IMR-90 (cell line): Measurements from ENCODE around the gene HACD2. TPM values are rescaled to one million over a fixed set of nuclear protein-coding genes. Genes with fewer than 3 reads are reported as not detected.

Source experiments
- ATAC-seq: fragments of 200-7000 bp; cut with Tn5 transposase; 2 replicates; pipeline ENCODE4 v1.9.1; 2020; ENCODE audit warnings: low read depth, mild to moderate bottlenecking, moderate library complexity
- BruUV-seq: library from RNA; stranded (reverse); fragments of 400-500 nt; replicated peaks from 2 replicates; lab custom pipeline; 2021; lab: Mats Ljungman, UMichigan
- CTCF ChIA-PET: fragments of 300-600 bp; formaldehyde crosslinking; extraction: SDS; loops from one replicate; lab custom pipeline; 2021; ENCODE audit warnings: antibody characterized with exemption; lab: Yijun Ruan, JAX
- POLR2A ChIA-PET: fragments of 300-600 bp; sonication (Branson Sonifier 250); formaldehyde crosslinking; loops from one replicate; lab custom pipeline; 2022; ENCODE audit warnings: antibody characterized with exemption; ENCODE audit not compliant: unreplicated experiment; lab: Charles Lee
- DNase-seq: peaks from one replicate; pipeline ENCODE4 v3.0.0; 2013
- H2AFZ ChIP-seq: replicated peaks from 2 replicates; pipeline ENCODE3; 2013; ENCODE audit warnings: low read length, mild to moderate bottlenecking; ENCODE audit not compliant: poor library complexity
- H2AK5ac ChIP-seq: 2 replicates; pipeline ENCODE4 v1.6.1; 2013; ENCODE audit warnings: low read depth, low read length, inconsistent platforms
- H2AK9ac ChIP-seq: replicated peaks from 2 replicates; pipeline ENCODE3; 2013; ENCODE audit warnings: mild to moderate bottlenecking, low read depth, low read length, moderate library complexity; ENCODE audit not compliant: poor library complexity
- H2BK120ac ChIP-seq: 2 replicates; pipeline ENCODE4 v1.6.1; 2013; ENCODE audit warnings: low read depth, low read length, inconsistent platforms
- H2BK15ac ChIP-seq: 3 replicates; pipeline ENCODE4 v1.6.1; 2013; ENCODE audit warnings: low read depth, low read length, inconsistent platforms
- H2BK20ac ChIP-seq: 2 replicates; pipeline ENCODE4 v1.6.1; 2013; ENCODE audit warnings: low read depth, mild to moderate bottlenecking, inconsistent platforms, low read length, moderate library complexity
- H2BK5ac ChIP-seq: 2 replicates; pipeline ENCODE4 v1.6.1; 2013; ENCODE audit warnings: mild to moderate bottlenecking, low read depth, low read length, inconsistent platforms; ENCODE audit not compliant: poor library complexity, severe bottlenecking
- H3K14ac ChIP-seq: replicated peaks from 2 replicates; pipeline ENCODE4 v1.6.1; 2013; ENCODE audit warnings: low read depth, low read length, inconsistent platforms
- H3K18ac ChIP-seq: 2 replicates; pipeline ENCODE4 v1.6.1; 2013; ENCODE audit warnings: low read depth, low read length, control low read depth
- H3K23ac ChIP-seq: 2 replicates; pipeline ENCODE4 v1.6.1; 2013; ENCODE audit warnings: low read depth, low read length, inconsistent platforms
- H3K27ac ChIP-seq: 2 replicates; pipeline ENCODE4 v1.5.1; 2013; ENCODE audit warnings: mild to moderate bottlenecking, control low read depth, low read length; ENCODE audit not compliant: insufficient read depth
- H3K27me3 ChIP-seq: 2 replicates; pipeline ENCODE4 v1.6.1; 2013; ENCODE audit warnings: low read length; ENCODE audit not compliant: control insufficient read depth, insufficient read depth
- H3K36me3 ChIP-seq: 2 replicates; pipeline ENCODE4 v1.6.1; 2013; ENCODE audit warnings: low read length, mixed read lengths; ENCODE audit not compliant: control insufficient read depth, insufficient read depth
- H3K4ac ChIP-seq: 2 replicates; pipeline ENCODE4 v1.6.1; 2013; ENCODE audit warnings: low read depth, low read length, inconsistent platforms
- H3K4me1 ChIP-seq: 2 replicates; pipeline ENCODE4 v1.6.1; 2013; ENCODE audit warnings: low read length, mixed read lengths; ENCODE audit not compliant: control insufficient read depth, insufficient read depth
- H3K4me2 ChIP-seq: 2 replicates; pipeline ENCODE4 v1.6.1; 2013; ENCODE audit warnings: low read depth, mild to moderate bottlenecking, control low read depth, low read length, moderate library complexity
- H3K4me3 ChIP-seq: 2 replicates; pipeline ENCODE4 v1.5.1; 2013; ENCODE audit warnings: low read depth, mild to moderate bottlenecking, control low read depth, low read length, moderate library complexity; ENCODE audit not compliant: insufficient read depth
- H3K56ac ChIP-seq: 2 replicates; pipeline ENCODE4 v1.6.1; 2013; ENCODE audit warnings: low read length, inconsistent platforms; ENCODE audit not compliant: insufficient read depth; ENCODE audit errors: extremely low read depth
- H3K79me1 ChIP-seq, 2 experiments: 2 replicates each; pipeline ENCODE4 v1.6.1; 2013; ENCODE audit warnings: low read length in 2 of 2, inconsistent platforms in 1 of 2, low read depth in 1 of 2
- H3K9ac ChIP-seq: 2 replicates; pipeline ENCODE4 v1.6.1; 2013; ENCODE audit warnings: low read depth, low read length, control low read depth
- H3K9me1 ChIP-seq: 2 replicates; pipeline ENCODE4 v1.6.1; 2013; ENCODE audit warnings: low read length, inconsistent platforms; ENCODE audit not compliant: insufficient read depth
- H3K9me3 ChIP-seq: 2 replicates; pipeline ENCODE4 v1.6.1; 2013; ENCODE audit warnings: low read length; ENCODE audit not compliant: control insufficient read depth, insufficient read depth
- H4K20me1 ChIP-seq: 2 replicates; pipeline ENCODE4 v1.6.1; 2013; ENCODE audit warnings: low read length, inconsistent platforms; ENCODE audit not compliant: insufficient read depth
- H4K5ac ChIP-seq: 2 replicates; pipeline ENCODE4 v1.6.1; 2013; ENCODE audit warnings: mild to moderate bottlenecking, low read depth, low read length, control low read depth
- H4K8ac ChIP-seq, 2 experiments: 2 replicates each; pipeline ENCODE4 v1.6.1; 2013; ENCODE audit warnings: low read depth in 2 of 2, low read length in 2 of 2, control low read depth in 1 of 2, inconsistent platforms in 1 of 2
- H4K91ac ChIP-seq: 2 replicates; pipeline ENCODE4 v1.6.1; 2013; ENCODE audit warnings: low read depth, low read length, inconsistent platforms; ENCODE audit not compliant: insufficient read depth
- ELK1 ChIP-seq: fragments of 150-350 bp; IDR thresholded peaks from 2 replicates; pipeline ENCODE4 v1.6.1; 2016; ENCODE audit warnings: low read depth, mild to moderate bottlenecking, low read length, moderate library complexity, borderline replicate concordance
- FOS ChIP-seq: fragments of 150-350 bp; IDR thresholded peaks from 2 replicates; pipeline ENCODE4 v1.6.1; 2016; ENCODE audit warnings: low read depth, low read length
- MXI1 ChIP-seq: IDR thresholded peaks from 2 replicates; pipeline ENCODE4 v1.6.1; 2012; ENCODE audit warnings: low read depth, mild to moderate bottlenecking, low read length, moderate library complexity, borderline replicate concordance
- WGBS, 2 experiments: methylation state at CpG; one replicate each; pipeline versions ENCODE4 v1.1.5 to v1.1.7; 2013; ENCODE audit warnings: missing lambda C conversion rate in 2 of 2; ENCODE audit not compliant: insufficient read length in 1 of 2; ENCODE audit errors: extremely low coverage in 2 of 2; 5-methylcytosine and 5-hydroxymethylcytosine counted together
- dilution Hi-C: fragments of 300-500 bp; cut with HindIII; formaldehyde crosslinking; loops from one replicate; pipeline ENCODE4 v1.14.3; 2018; ENCODE audit warnings: low sequenced_read_pairs; ENCODE audit not compliant: unreplicated experiment
- in situ Hi-C: fragments of 300-500 bp; cut with MboI; formaldehyde crosslinking; loops from 3 replicates; pipeline ENCODE4 v1.14.3; 2019; ENCODE audit warnings: low sequenced_read_pairs, inconsistent platforms, mixed read lengths
- intact Hi-C: fragments of 100-400 bp; cut with micrococcal nuclease; formaldehyde crosslinking; loops from 2 replicates; pipeline ENCODE4 v1.10.0; 2022
- polyA plus RNA-seq, 3 experiments: library from polyadenylated mRNA; depleted of rRNA; stranded (reverse); fragments of >200 nt; gene quantifications; 2 replicates each; pipeline ENCODE4 v1.2.3, GENCODE V29; 2012; ENCODE audit warnings: low replicate concordance in 1 of 3
- total RNA-seq: library from RNA; depleted of rRNA; stranded (reverse); fragments of >200 nt; gene quantifications from 2 replicates; pipeline ENCODE4 v1.2.3, GENCODE V29; 2012

HACD2 gene
- total and polyA plus RNA-seq, 2 of the 4 experiments (the other 2 are of a cell fraction), result 21.5 to 22.6 TPM

- WGBS, 2 experiments, result 78% methylated on average over 1 of the region's 7 CpGs; no CpG with 5 or more reads in 1 of the 2 experiments
- Histone ChIP-seq H3K56ac (no peak overlapping the region), H2AK5ac (no peak overlapping the region), H3K9me3 (no peaks in the 10 kb centered on the region), H4K20me1 (no peaks in the 10 kb centered on the region), H2AK9ac (no peak overlapping the region), H3K9me1 (no peaks in the 10 kb centered on the region), H3K27ac (no peak overlapping the region), H4K5ac (no peak overlapping the region), H3K36me3 (no peaks in the 10 kb centered on the region), H4K91ac (no peak overlapping the region), H3K79me1 (no peaks in the 10 kb centered on the region), H3K4me3 (no peak overlapping the region), H3K4ac (no peak overlapping the region), H2BK20ac (no peak overlapping the region), H3K18ac (no peak overlapping the region), H2BK5ac (no peak overlapping the region), H3K4me1 (no peaks in the 10 kb centered on the region), H3K27me3 (peaks cover 83% of the 10 kb centered on the region), H4K8ac (no peak overlapping the region), H2BK120ac (no peak overlapping the region), H3K4me2 (no peak overlapping the region), H2AFZ (no peak overlapping the region), H3K9ac (no peak overlapping the region), H2BK15ac (no peak overlapping the region), H3K14ac (no peak overlapping the region), H3K23ac (no peak overlapping the region)
- ChIA-PET POLR2A (no interaction called here), CTCF (no interaction called here)
- intact Hi-C loops (no loop called here), dilution Hi-C loops (no loop called here), in situ Hi-C loops (no loop called here)
- no peak for ATAC-seq
- TF ChIP-seq FOS (no peak), ELK1 (no peak), MXI1 (no peak)
- DNase-seq, result no peak
- no TSS peak for BruUV-seq
Observed at GRCh38 chr3:123442908-123443307, 141.9 kb downstream of the HACD2 start.
